DOHH2 (cell line): ENCODE measurements around the gene TMEM94.

Experiments used
- H3F3A ChIP-seq: fragments of 200-600 bp; sonication (generic), shearing (Covaris generic); 2 replicates; pipeline ENCODE4 v1.6.0; 2016; ENCODE audit warnings: antibody characterized with exemption, mild to moderate bottlenecking; ENCODE audit not compliant: control insufficient read depth, insufficient read depth
- H3K27ac ChIP-seq: fragments of 200-600 bp; sonication (generic); 2 replicates; pipeline ENCODE4 v1.5.1; 2014; ENCODE audit warnings: low read depth, mild to moderate bottlenecking, low read length, moderate library complexity
- H3K27me3 ChIP-seq: fragments of 200-600 bp; sonication (generic); 2 replicates; pipeline ENCODE4 v1.6.1; 2014; ENCODE audit warnings: mild to moderate bottlenecking, low read length, mixed read lengths; ENCODE audit not compliant: control insufficient read depth
- H3K36me3 ChIP-seq: fragments of 200-600 bp; sonication (generic); 2 replicates; pipeline ENCODE4 v1.6.1; 2014; ENCODE audit warnings: mild to moderate bottlenecking, low read length, moderate library complexity, mixed read lengths; ENCODE audit not compliant: control insufficient read depth
- H3K4me1 ChIP-seq: fragments of 200-600 bp; sonication (generic); 2 replicates; pipeline ENCODE4 v1.6.1; 2014; ENCODE audit warnings: mild to moderate bottlenecking, low read length, mixed read lengths; ENCODE audit not compliant: control insufficient read depth
- H3K4me2 ChIP-seq: fragments of 200-600 bp; sonication (generic); 2 replicates; pipeline ENCODE4 v1.6.0; 2014; ENCODE audit warnings: mild to moderate bottlenecking, low read length, moderate library complexity
- H3K4me3 ChIP-seq: fragments of 200-600 bp; sonication (generic); 2 replicates; pipeline ENCODE4 v1.5.1; 2014; ENCODE audit warnings: mild to moderate bottlenecking, low read length, mixed read lengths
- H3K79me2 ChIP-seq: fragments of 200-600 bp; sonication (generic); 2 replicates; pipeline ENCODE4 v1.6.1; 2014; ENCODE audit warnings: mild to moderate bottlenecking, low read length, mixed read lengths; ENCODE audit not compliant: control insufficient read depth
- H3K9me2 ChIP-seq: fragments of 200-600 bp; sonication (generic); replicated peaks from 2 replicates; pipeline ENCODE4 v1.6.1; 2014; ENCODE audit warnings: mild to moderate bottlenecking, low read length, mixed read lengths; ENCODE audit not compliant: control insufficient read depth
- H3K9me3 ChIP-seq: fragments of 200-600 bp; sonication (generic); 2 replicates; pipeline ENCODE4 v1.6.1; 2014; ENCODE audit warnings: antibody characterized with exemption, low read length, mixed read lengths; ENCODE audit not compliant: control insufficient read depth, insufficient read depth
- H4K20me1 ChIP-seq: fragments of 200-600 bp; sonication (generic); 2 replicates; pipeline ENCODE4 v1.6.0; 2014; ENCODE audit warnings: low read depth, mild to moderate bottlenecking, antibody characterized with exemption, low read length, moderate library complexity; ENCODE audit not compliant: control insufficient read depth, insufficient read depth
- CTCF ChIP-seq: fragments of 200-600 bp; sonication (generic); IDR thresholded peaks from one replicate; pipeline ENCODE4 v1.5.1; 2014; ENCODE audit warnings: antibody characterized with exemption, mild to moderate bottlenecking, low read depth, low read length; ENCODE audit not compliant: poor library complexity, severe bottlenecking
- EZH2phosphoT487 ChIP-seq: fragments of 200-600 bp; sonication (generic); IDR thresholded peaks from 2 replicates; pipeline ENCODE4 v1.6.1; 2017; ENCODE audit warnings: borderline replicate concordance, mild to moderate bottlenecking, antibody characterized with exemption, low read length, moderate library complexity, mixed read lengths

TMEM94 gene

GRCh38 chr17:75544250-75544649 lies 87.8 kb downstream of the TMEM94 start:
- Histone ChIP-seq H3K79me2 (no peaks in the 10 kb centered on the region), H3K4me3 (no peak overlapping the region), H3K9me3 (no peaks in the 10 kb centered on the region), H3K36me3 (no peaks in the 10 kb centered on the region), H3K9me2 (no peaks in the 10 kb centered on the region), H3K27me3 (no peaks in the 10 kb centered on the region), H3K27ac (no peak overlapping the region), H3F3A (no peaks in the 10 kb centered on the region), H3K4me1 (no peaks in the 10 kb centered on the region), H3K4me2 (no peak overlapping the region), H4K20me1 (no peaks in the 10 kb centered on the region)
- no peak for TF ChIP-seq CTCF
- no peak for TF ChIP-seq EZH2phosphoT487

DNA sequence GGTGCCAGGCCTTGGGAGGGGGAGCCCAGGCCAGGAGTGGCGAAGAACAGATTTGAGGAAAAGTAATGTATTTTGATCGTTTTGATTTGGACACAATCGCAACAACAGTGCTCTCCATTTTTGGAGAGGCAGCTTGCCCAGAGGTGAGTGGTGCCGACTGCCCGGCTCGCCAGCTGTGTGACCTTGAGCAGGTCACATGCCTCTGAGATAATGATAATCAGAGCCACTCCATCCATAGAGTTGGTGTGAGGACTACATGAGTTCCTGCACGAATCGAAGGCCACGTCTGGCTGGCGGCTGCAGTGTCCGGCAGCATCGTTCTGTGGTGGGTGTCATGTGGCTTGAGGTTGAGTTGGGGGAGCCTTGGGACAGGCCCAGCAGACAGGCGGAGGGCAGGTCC lies 89.7 kb downstream of the TMEM94 start:
- Histone ChIP-seq H3K4me1 (no peaks in the 10 kb centered on the region), H3K36me3 (no peaks in the 10 kb centered on the region), H3K9me3 (no peaks in the 10 kb centered on the region), H3K27me3 (no peaks in the 10 kb centered on the region), H4K20me1 (no peaks in the 10 kb centered on the region), H3K79me2 (no peaks in the 10 kb centered on the region), H3K4me3 (no peak overlapping the region), H3K27ac (no peak overlapping the region), H3F3A (no peaks in the 10 kb centered on the region), H3K4me2 (no peak overlapping the region), H3K9me2 (no peaks in the 10 kb centered on the region)
- TF ChIP-seq CTCF (no peak), EZH2phosphoT487 (no peak)

DNA sequence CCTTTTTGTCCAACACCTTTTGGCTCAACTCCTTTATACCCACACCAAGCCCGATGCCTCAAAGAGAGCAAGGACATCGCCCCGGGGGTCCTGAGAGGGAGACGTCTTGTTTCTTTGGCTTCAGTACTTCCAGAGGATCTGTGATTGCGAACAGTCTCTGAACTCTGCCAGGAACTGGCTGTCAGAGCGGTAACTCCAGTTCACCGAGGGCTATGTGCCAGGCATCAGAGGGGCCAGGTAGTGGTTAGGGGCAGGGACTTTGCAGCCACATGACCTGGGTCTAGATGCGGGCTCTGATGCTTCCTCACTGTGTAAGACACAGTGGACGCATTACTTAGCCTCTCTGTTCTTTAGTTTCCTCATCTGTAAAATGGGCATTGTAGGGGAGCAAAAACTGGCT lies 90.7 kb downstream of the TMEM94 start:
- Histone ChIP-seq H3K4me2 (no peak overlapping the region), H4K20me1 (no peaks in the 10 kb centered on the region), H3K9me3 (no peaks in the 10 kb centered on the region), H3F3A (no peaks in the 10 kb centered on the region), H3K27me3 (no peaks in the 10 kb centered on the region), H3K79me2 (no peaks in the 10 kb centered on the region), H3K4me3 (no peak overlapping the region), H3K36me3 (no peaks in the 10 kb centered on the region), H3K4me1 (no peaks in the 10 kb centered on the region), H3K9me2 (no peaks in the 10 kb centered on the region), H3K27ac (no peak overlapping the region)
- TF ChIP-seq EZH2phosphoT487 (no peak), CTCF (no peak)

DNA sequence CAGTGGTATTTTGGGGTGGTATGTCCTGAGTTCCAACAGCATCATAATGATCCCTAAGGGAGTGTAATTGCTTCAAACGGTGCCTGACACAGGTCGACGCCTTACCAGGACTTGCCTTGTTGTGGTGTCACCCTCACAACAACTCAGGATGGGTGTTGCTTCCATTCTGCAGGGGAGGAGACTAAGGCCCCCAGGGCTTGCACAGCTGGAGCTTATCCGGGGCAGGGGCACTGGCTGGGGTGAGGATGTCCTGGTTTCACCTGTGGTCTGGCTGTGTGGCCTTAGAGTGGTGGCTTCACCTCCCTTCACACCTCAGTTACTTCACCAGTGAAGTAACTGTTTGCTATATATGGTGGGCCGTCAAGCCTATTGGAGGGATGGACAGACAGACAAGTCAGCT lies 92.4 kb downstream of the TMEM94 start:
- no peaks in the 10 kb centered on the region for H3K27me3 ChIP-seq
- H3K9me2 ChIP-seq: no peaks in the 10 kb centered on the region
- no peaks in the 10 kb centered on the region for H3F3A ChIP-seq
- TF ChIP-seq EZH2phosphoT487 (no peak), CTCF (no peak)
- no peak overlapping the region for H3K4me2 ChIP-seq
- H3K9me3 ChIP-seq: no peaks in the 10 kb centered on the region
- H3K79me2 ChIP-seq: no peaks in the 10 kb centered on the region
- H3K36me3 ChIP-seq: no peaks in the 10 kb centered on the region
- no peak overlapping the region for H3K4me3 ChIP-seq
- no peaks in the 10 kb centered on the region for H4K20me1 ChIP-seq
- no peaks in the 10 kb centered on the region for H3K4me1 ChIP-seq
- H3K27ac ChIP-seq: no peak overlapping the region
